IPS DF 4.7 (cell line): Measurements from ENCODE around the gene CCDC102B.
"Not testable (repeated sequence)": the region's sequence is repeated elsewhere in the genome, so short reads cannot be mapped to it uniquely, and the experiment has no call there.

Source experiments
- DNase-seq: peaks from one replicate; pipeline ENCODE4 v3.0.0-alpha.2; 2013; ENCODE audit warnings: low spot score; ENCODE audit errors: extremely low read depth

Gene CCDC102B

GRCh38 chr18:68969027-68969426, 171.1 kb downstream of the CCDC102B start:
- DNase-seq: no peak

GRCh38 chr18:68972176-68972575, 174.3 kb downstream of the CCDC102B start:
- no peak for DNase-seq

- DNase-seq: no peak
These were observed 181.9 kb downstream of the CCDC102B start for GRCh38 chr18:68979737-68980136.

- DNase-seq: no peak
These were observed 185.2 kb downstream of the CCDC102B start for GRCh38 chr18:68983126-68983525.

- no peak for DNase-seq
These were observed 186.5 kb downstream of the CCDC102B start for GRCh38 chr18:68984342-68984741.

- DNase-seq: no peak
These were observed 187.4 kb downstream of the CCDC102B start for GRCh38 chr18:68985172-68985820.

GRCh38 chr18:68991286-68991685, 193.4 kb downstream of the CCDC102B start:
- no peak for DNase-seq

- DNase-seq: no peak
These were observed 195.0 kb downstream of the CCDC102B start for GRCh38 chr18:68992719-68993482.

GRCh38 chr18:68995675-68996074, 197.8 kb downstream of the CCDC102B start:
- no peak for DNase-seq

- no peak for DNase-seq
These were observed 200.0 kb downstream of the CCDC102B start for GRCh38 chr18:68997845-68998244.

- DNase-seq: no peak
These were observed 202.5 kb downstream of the CCDC102B start for GRCh38 chr18:69000366-69000765.

GRCh38 chr18:69002233-69002632, 204.4 kb downstream of the CCDC102B start:
- DNase-seq: no peak

GRCh38 chr18:69006212-69006611, 208.3 kb downstream of the CCDC102B start:
- not testable (repeated sequence) for DNase-seq

- DNase-seq: no peak
These were observed 210.7 kb downstream of the CCDC102B start for GRCh38 chr18:69008538-69008937.

GRCh38 chr18:69021211-69021805, 223.4 kb downstream of the CCDC102B start:
- no peak for DNase-seq

- no peak for DNase-seq
These were observed 224.5 kb downstream of the CCDC102B start for GRCh38 chr18:69022426-69022825.

GRCh38 chr18:69031571-69031970, 233.7 kb downstream of the CCDC102B start:
- no peak for DNase-seq

- DNase-seq: no peak
These were observed 234.1 kb downstream of the CCDC102B start for GRCh38 chr18:69032009-69032408.

GRCh38 chr18:69035756-69036155, 237.9 kb downstream of the CCDC102B start:
- DNase-seq: no peak

GRCh38 chr18:69044215-69044614, 246.3 kb downstream of the CCDC102B start:
- no peak for DNase-seq

GRCh38 chr18:69064063-69064462, 266.2 kb downstream of the CCDC102B start:
- no peak for DNase-seq

- DNase-seq: no peak
These were observed 269.2 kb downstream of the CCDC102B start for GRCh38 chr18:69067048-69067447.

GRCh38 chr18:69071680-69072079, 273.8 kb downstream of the CCDC102B start:
- no peak for DNase-seq
